BJ (cell line): Measurements from ENCODE around the gene FMN1. TPM values are rescaled to one million over a fixed set of nuclear protein-coding genes. Genes with fewer than 3 reads are reported as not detected.

Experiments used
- CTCF ChIA-PET: fragments of 350-600 bp; formaldehyde crosslinking; extraction: SDS; loops from one replicate; lab custom pipeline; 2021; ENCODE audit warnings: antibody characterized with exemption, inconsistent platforms; lab: Yijun Ruan, JAX
- POLR2A ChIA-PET: fragments of 300-600 bp; sonication (Branson Sonifier 250); formaldehyde crosslinking; extraction: SDS; loops from one replicate; lab custom pipeline; 2021; ENCODE audit warnings: antibody characterized with exemption; lab: Charles Lee
- DNase-seq: peaks from one replicate; pipeline ENCODE4 v3.0.0-alpha.2; 2011; ENCODE audit warnings: low read depth
- H3K27me3 ChIP-seq: 2 replicates; pipeline ENCODE4 v1.6.0; 2011; ENCODE audit warnings: low read length; ENCODE audit not compliant: control insufficient read depth, insufficient read depth
- H3K36me3 ChIP-seq: 2 replicates; pipeline ENCODE4 v1.5.1; 2011; ENCODE audit warnings: low read length; ENCODE audit not compliant: control insufficient read depth, insufficient read depth
- H3K4me3 ChIP-seq: 2 replicates; pipeline ENCODE4 v1.5.1; 2011; ENCODE audit warnings: low read depth, mild to moderate bottlenecking, control low read depth, low read length
- polyA plus RNA-seq: library from polyadenylated mRNA; depleted of rRNA; stranded (reverse); fragments of >200 nt; gene quantifications from 2 replicates; pipeline ENCODE4 v1.2.3, GENCODE V29; 2011
- TF ChIP-seq, protein P1 (sequence below): IDR thresholded peaks from 2 replicates; pipeline ENCODE4 v1.5.1; 2011; ENCODE audit warnings: low read depth, mild to moderate bottlenecking, control low read depth, inconsistent platforms, low read length, moderate library complexity; ENCODE audit not compliant: insufficient read depth

The FMN1 gene
- polyA plus RNA-seq, 1 experiment, result 2.6 TPM

DNA sequence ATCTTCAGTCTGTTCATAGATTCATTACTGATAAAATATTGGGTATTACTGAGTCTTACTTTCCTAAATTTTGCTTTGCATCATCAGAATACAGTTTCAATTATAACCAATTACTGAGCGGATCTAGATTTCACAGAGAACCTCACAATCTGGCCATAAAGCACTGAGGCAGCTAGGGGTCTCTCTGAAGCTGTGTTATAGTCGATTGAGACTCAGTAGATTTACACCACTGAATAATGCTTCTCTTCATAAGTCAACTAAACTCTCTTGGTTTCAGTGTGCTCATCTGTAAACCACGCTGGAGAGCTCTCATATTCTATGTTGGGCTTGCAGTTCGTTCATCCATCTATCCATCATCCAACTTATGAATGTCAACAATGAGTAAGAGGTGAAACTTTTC, 296.1 kb downstream of the FMN1 start:
- ChIA-PET POLR2A (no interaction called here), CTCF (interaction anchor here (1.1 to 1.4 kb wide), 2 partner anchors 9 to 55 kb away, joined by 3 read pairs; no protein-coding TSS in a partner anchor)
- TF ChIP-seq, protein P1, sequence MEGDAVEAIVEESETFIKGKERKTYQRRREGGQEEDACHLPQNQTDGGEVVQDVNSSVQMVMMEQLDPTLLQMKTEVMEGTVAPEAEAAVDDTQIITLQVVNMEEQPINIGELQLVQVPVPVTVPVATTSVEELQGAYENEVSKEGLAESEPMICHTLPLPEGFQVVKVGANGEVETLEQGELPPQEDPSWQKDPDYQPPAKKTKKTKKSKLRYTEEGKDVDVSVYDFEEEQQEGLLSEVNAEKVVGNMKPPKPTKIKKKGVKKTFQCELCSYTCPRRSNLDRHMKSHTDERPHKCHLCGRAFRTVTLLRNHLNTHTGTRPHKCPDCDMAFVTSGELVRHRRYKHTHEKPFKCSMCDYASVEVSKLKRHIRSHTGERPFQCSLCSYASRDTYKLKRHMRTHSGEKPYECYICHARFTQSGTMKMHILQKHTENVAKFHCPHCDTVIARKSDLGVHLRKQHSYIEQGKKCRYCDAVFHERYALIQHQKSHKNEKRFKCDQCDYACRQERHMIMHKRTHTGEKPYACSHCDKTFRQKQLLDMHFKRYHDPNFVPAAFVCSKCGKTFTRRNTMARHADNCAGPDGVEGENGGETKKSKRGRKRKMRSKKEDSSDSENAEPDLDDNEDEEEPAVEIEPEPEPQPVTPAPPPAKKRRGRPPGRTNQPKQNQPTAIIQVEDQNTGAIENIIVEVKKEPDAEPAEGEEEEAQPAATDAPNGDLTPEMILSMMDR, result no peak
- no peak overlapping the region for H3K4me3 ChIP-seq
- no peaks in the 10 kb centered on the region for H3K36me3 ChIP-seq
- no peaks in the 10 kb centered on the region for H3K27me3 ChIP-seq
- DNase-seq, result no peak

DNA sequence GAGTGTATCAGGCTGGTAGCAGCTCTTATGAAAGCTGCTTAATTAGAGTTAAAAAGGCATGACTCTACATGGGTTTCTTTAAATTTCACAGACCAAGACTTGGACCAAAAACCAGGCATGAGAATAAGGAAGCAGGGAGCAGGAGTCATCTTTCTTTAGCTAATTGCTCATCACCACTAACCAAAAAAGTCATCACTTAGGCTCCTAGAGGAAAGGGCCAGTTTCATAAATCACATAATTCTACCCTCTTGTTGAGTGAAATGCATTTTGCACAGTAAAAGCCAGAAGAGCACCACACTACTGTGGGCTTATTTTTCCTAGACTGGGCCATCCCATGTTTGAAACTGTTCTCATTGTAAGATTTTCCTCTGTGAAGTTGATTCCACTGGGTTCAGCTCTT, 301.1 kb downstream of the FMN1 start:
- no peak for DNase-seq
- Histone ChIP-seq H3K4me3 (no peak overlapping the region), H3K36me3 (no peaks in the 10 kb centered on the region), H3K27me3 (no peaks in the 10 kb centered on the region)
- TF ChIP-seq, protein P1, result no peak
- CTCF ChIA-PET, result interaction anchor here (0.6 to 0.7 kb wide), 2 partner anchors 42 to 72 kb away, joined by 3 read pairs; no protein-coding TSS in a partner anchor
- POLR2A ChIA-PET, result no interaction called here

DNA sequence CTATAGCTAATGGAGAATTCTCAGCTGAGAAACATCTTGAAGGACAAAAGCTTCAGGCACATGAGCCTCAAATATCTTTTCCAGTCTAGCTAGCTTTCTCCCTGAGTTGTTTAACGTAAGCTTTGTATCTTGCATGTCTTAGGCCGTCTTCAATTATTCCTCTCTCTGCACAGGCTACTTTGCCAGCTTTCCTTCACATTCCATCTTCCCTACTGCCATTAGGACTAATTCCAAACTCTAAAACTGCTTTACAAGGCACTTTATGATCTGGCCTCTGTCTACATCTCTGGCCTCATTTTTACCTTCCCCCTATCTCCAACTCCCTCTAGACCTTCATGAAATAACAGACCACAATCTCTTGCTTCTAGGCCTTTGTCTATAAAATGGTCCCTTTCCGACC, 305.3 kb downstream of the FMN1 start:
- no peak overlapping the region for H3K4me3 ChIP-seq
- H3K36me3 ChIP-seq, result no peaks in the 10 kb centered on the region
- H3K27me3 ChIP-seq, result no peaks in the 10 kb centered on the region
- POLR2A ChIA-PET, result interaction anchor here (0.6 kb wide), 1 partner anchor 167 kb away, joined by 3 read pairs; no protein-coding TSS in a partner anchor
- CTCF ChIA-PET, result interaction anchor here (0.6 to 2.5 kb wide), 8 partner anchors 25 to 78 kb away, joined by 3 to 7 read pairs (median 4); no protein-coding TSS in a partner anchor
- TF ChIP-seq, protein P1, result no peak
- peak; percentile 48 for DNase-seq

DNA sequence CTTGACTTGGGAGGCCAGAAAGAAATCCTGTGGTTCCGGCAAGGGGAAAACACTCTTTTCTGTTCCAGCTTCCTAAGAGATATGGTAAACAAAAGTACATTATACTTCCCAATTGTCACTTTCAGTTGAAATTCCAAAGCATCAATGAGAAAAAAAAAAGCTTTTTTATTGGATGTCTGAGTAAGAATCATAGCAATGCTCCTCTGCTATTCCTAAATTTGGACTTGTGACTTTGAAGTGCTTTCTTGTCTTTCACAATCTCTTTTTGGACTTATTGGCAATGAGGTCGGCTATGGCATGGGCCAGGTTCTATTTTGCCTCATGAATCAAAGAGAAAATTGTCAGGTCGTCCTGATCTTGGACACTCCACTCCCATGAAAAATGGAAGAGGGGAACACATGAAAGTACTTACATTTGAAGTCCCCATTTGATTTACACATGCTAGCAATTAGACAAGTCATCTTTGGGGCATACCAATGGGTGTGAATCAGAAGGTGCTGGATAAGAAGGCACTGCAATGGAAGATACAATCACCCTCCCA, 306.2 kb downstream of the FMN1 start:
- Histone ChIP-seq H3K27me3 (no peaks in the 10 kb centered on the region), H3K36me3 (no peaks in the 10 kb centered on the region), H3K4me3 (no peak overlapping the region)
- ChIA-PET CTCF (interaction anchor here (0.7 to 2.5 kb wide), 9 partner anchors 12 to 67 kb away, joined by 3 to 7 read pairs (median 3); no protein-coding TSS in a partner anchor), POLR2A (interaction anchor here (0.6 to 1.1 kb wide), 4 partner anchors 18 to 36 kb away, joined by 3 to 21 read pairs (median 4); no protein-coding TSS in a partner anchor)
- TF ChIP-seq, protein P1, result no peak
- peak; percentile 95 for DNase-seq

DNA sequence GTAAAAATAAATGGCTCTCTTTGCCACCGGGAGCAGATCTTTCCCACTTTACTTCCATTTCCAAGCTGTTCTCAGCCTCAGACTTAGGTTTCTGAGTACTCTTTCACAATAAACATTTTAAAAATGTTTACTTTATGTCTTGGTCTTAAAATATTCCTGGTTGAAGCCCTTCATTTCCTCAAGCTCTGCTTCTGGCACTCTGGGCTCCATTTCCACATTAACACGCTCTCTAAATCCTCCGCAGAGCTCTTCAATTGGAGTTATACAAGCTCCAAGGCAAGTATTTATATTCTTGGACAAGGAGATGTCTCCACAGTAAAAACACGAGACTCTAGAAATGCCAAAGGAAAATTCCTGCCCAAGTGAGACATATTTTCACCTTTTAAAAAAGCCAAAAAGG, 307.4 kb downstream of the FMN1 start:
- POLR2A ChIA-PET, result interaction anchor here (0.5 to 1.0 kb wide), 3 partner anchors 36 to 72 kb away, joined by 3 to 13 read pairs (median 4); no protein-coding TSS in a partner anchor
- Histone ChIP-seq H3K4me3 (no peak overlapping the region), H3K36me3 (no peaks in the 10 kb centered on the region), H3K27me3 (no peaks in the 10 kb centered on the region)
- no peak for DNase-seq
- TF ChIP-seq, protein P1, result no peak
- CTCF ChIA-PET, result interaction anchor here (0.7 to 2.5 kb wide), 3 partner anchors 11 to 85 kb away, joined by 3 to 7 read pairs (median 4); no protein-coding TSS in a partner anchor
